Activated CD8-positive, alpha-beta memory T cell treated with anti-CD3 and anti-CD28 coated beads, Interleukin-2, amount 50 U/mL, for 1 hour (primary cell): ENCODE measurements around the gene TEKT2.

Source experiments
- DNase-seq: peaks from one replicate; pipeline ENCODE4 v3.0.0-alpha.2; 2020; ENCODE audit errors: extremely low read depth

TEKT2 gene

GRCh38 chr1:36083635-36084496 lies at the start of gene TEKT2:
TSS of gene TEKT2 (plus strand) at chr1:36084094. CDS start at chr1:36084922, 828 bp downstream.
- DNase-seq: no peak

GRCh38 chr1:36034692-36035091 lies 49.2 kb upstream of the TEKT2 start:
- no peak for DNase-seq

GRCh38 chr1:36035154-36035553 lies 48.7 kb upstream of the TEKT2 start:
- no peak for DNase-seq

- DNase-seq: no peak
These were observed 43.7 kb upstream of the TEKT2 start for GRCh38 chr1:36040238-36040637.

- DNase-seq: no peak
These were observed 32.1 kb upstream of the TEKT2 start for GRCh38 chr1:36051821-36052220.

- no peak for DNase-seq
These were observed 29.9 kb upstream of the TEKT2 start for GRCh38 chr1:36053978-36054377.

- DNase-seq: no peak
These were observed 28.2 kb upstream of the TEKT2 start for GRCh38 chr1:36055706-36056105.

GRCh38 chr1:36062315-36062714 lies 21.6 kb upstream of the TEKT2 start:
- DNase-seq: no peak

GRCh38 chr1:36067871-36068270 lies 16.0 kb upstream of the TEKT2 start:
- no peak for DNase-seq

- DNase-seq: no peak
These were observed 15.0 kb upstream of the TEKT2 start for GRCh38 chr1:36068866-36069265.

GRCh38 chr1:36070349-36070748 lies 13.5 kb upstream of the TEKT2 start:
- no peak for DNase-seq

- DNase-seq: no peak
These were observed 6.8 kb upstream of the TEKT2 start for GRCh38 chr1:36076979-36077573.

GRCh38 chr1:36080236-36080635 lies 3.7 kb upstream of the TEKT2 start:
- DNase-seq: no peak

GRCh38 chr1:36080801-36081200 lies 3.1 kb upstream of the TEKT2 start:
- DNase-seq: no peak

GRCh38 chr1:36081926-36082485 lies 1.9 kb upstream of the TEKT2 start:
- DNase-seq: no peak

- DNase-seq: no peak
These were observed 675 bp upstream of the TEKT2 start for GRCh38 chr1:36083219-36083618.

GRCh38 chr1:36084497-36085115 lies 712 bp downstream of the TEKT2 start:
- no peak for DNase-seq

- DNase-seq: no peak
These were observed 1.2 kb downstream of the TEKT2 start for GRCh38 chr1:36085126-36085525.

GRCh38 chr1:36085686-36086526 lies 2.0 kb downstream of the TEKT2 start:
- DNase-seq: no peak

- no peak for DNase-seq
These were observed 2.8 kb downstream of the TEKT2 start for GRCh38 chr1:36086529-36087232.
